ENCODE results near the gene KCNJ1. TPM values are rescaled to one million over a fixed set of nuclear protein-coding genes. Genes with fewer than 3 reads are reported as not detected.

Gene KCNJ1
- total and polyA plus RNA-seq, 2 experiments from 2014 or later = 0.16 TPM; not detected in 1

DNA sequence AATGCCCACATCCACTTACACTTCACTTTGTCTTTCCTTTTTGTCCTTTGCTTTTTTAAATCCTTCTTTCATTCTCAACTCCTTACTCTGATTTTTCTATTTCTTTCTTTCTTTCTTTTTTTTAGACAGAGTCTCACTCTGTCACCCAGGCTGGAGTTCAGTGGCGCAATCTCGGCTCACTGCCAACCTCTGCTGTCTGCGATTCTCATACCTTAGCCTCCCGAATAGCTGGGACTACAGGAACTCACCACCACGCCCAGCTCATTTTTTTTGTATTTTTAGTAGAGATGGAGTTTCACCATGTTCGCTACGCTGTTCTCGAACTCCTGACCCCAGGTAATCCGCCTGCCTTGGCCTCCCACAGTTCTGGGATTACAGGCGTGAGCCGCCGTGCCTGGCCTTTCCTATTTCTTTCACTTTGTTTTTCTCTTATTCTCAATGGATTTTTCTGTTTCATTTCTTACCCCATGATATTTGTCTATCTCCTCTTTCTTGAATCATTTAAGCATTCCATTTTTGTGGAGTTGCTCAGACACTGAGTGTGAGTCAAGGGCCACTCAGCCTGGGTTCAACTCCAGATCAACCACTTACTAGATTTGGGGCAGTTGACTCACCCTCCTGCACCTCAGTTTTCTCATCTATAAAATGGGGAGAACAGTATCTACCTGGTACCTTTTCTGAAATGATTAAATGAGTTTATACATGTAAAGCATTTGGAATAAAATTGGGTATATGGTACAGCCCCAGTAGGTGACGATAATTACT, 31.7 kb upstream of the KCNJ1 start:
- no peaks in the 10 kb centered on the region; the same call in 2 of the 3 replicates for H3K9me3 Mint-ChIP-seq
- ATAC-seq (no peak), DNase-seq (ENCODE audit: low spot score) (no peak)
- peaks cover 26% of the 10 kb centered on the region for H3K4me1 ChIP-seq (ENCODE audit: insufficient read depth)
- no peak overlapping the region for H3K27ac Mint-ChIP-seq
- no peaks in the 10 kb centered on the region for H3K36me3 ChIP-seq (ENCODE audit: insufficient read depth)
- peaks cover 31% of the 10 kb centered on the region for H3K4me1 Mint-ChIP-seq
- H3K79me2 ChIP-seq (replicated peaks; ENCODE audit: insufficient read depth) = no peaks in the 10 kb centered on the region
- no peak overlapping the region for H3K4me3 ChIP-seq
- H3K4me2 ChIP-seq = no peak overlapping the region
- peaks cover 90% of the 10 kb centered on the region for H3K27me3 ChIP-seq (ENCODE audit: insufficient read depth)
- TF ChIP-seq, protein P1, sequence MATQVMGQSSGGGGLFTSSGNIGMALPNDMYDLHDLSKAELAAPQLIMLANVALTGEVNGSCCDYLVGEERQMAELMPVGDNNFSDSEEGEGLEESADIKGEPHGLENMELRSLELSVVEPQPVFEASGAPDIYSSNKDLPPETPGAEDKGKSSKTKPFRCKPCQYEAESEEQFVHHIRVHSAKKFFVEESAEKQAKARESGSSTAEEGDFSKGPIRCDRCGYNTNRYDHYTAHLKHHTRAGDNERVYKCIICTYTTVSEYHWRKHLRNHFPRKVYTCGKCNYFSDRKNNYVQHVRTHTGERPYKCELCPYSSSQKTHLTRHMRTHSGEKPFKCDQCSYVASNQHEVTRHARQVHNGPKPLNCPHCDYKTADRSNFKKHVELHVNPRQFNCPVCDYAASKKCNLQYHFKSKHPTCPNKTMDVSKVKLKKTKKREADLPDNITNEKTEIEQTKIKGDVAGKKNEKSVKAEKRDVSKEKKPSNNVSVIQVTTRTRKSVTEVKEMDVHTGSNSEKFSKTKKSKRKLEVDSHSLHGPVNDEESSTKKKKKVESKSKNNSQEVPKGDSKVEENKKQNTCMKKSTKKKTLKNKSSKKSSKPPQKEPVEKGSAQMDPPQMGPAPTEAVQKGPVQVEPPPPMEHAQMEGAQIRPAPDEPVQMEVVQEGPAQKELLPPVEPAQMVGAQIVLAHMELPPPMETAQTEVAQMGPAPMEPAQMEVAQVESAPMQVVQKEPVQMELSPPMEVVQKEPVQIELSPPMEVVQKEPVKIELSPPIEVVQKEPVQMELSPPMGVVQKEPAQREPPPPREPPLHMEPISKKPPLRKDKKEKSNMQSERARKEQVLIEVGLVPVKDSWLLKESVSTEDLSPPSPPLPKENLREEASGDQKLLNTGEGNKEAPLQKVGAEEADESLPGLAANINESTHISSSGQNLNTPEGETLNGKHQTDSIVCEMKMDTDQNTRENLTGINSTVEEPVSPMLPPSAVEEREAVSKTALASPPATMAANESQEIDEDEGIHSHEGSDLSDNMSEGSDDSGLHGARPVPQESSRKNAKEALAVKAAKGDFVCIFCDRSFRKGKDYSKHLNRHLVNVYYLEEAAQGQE (IDR thresholded peaks at IDR 0.05; ENCODE audit: unreplicated experiment) = no peak
- TF ChIP-seq ZNF331 (CRISPR knock-in tag; IDR thresholded peaks at IDR 0.05; ENCODE audit: low read depth) (no peak), STAT1 (IDR thresholded peaks at IDR 0.05; ENCODE audit: unreplicated experiment) (no peak), ETS1 (IDR thresholded peaks at IDR 0.05) (no peak), ZNF114 (CRISPR knock-in tag; IDR thresholded peaks at IDR 0.05) (no peak), EZH2 (IDR thresholded peaks at IDR 0.05; ENCODE audit: low read depth, unreplicated experiment) (no peak), CREB1 (CRISPR knock-in tag; IDR thresholded peaks at IDR 0.05; ENCODE audit: low read depth) (no peak), ZNF462 (CRISPR knock-in tag; IDR thresholded peaks at IDR 0.05) (no peak), JUNB (IDR thresholded peaks at IDR 0.05; ENCODE audit: unreplicated experiment) (no peak), CTCF (conservative IDR thresholded peaks at IDR 0.05; ENCODE audit: low read depth in 2 of 2) (no peak)
- H2AFZ ChIP-seq = no peak overlapping the region
- H3F3A ChIP-seq (replicated peaks; ENCODE audit: low read depth) = peaks cover 12% of the 10 kb centered on the region; the same call in 1 of the 2 replicates
- peaks cover 54% of the 10 kb centered on the region for H3K27me3 Mint-ChIP-seq (ENCODE audit: insufficient read depth, low read depth, poor library complexity)
- H3K27ac ChIP-seq (ENCODE audit: low read depth) = no peak overlapping the region
- peaks cover 13% of the 10 kb centered on the region for H4K20me1 ChIP-seq (replicated peaks; ENCODE audit: insufficient read depth)
- no peaks in the 10 kb centered on the region; the same call in 2 of the 3 replicates for H3K36me3 Mint-ChIP-seq (ENCODE audit: low read depth)
- no peak overlapping the region for H3K4me3 Mint-ChIP-seq
- H3K9me2 ChIP-seq (ENCODE audit: insufficient read depth) = no peaks in the 10 kb centered on the region

Measured in GM23338 (cell line).